Suprapubic skin (tissue), 4 donors: Measurements from ENCODE around the gene ZCCHC4. TPM values are rescaled to one million over a fixed set of nuclear protein-coding genes. Genes with fewer than 3 reads are reported as not detected.

Experiments used
- DNase-seq, 2 donors: peaks; one replicate each; pipeline ENCODE4 v3.0.0-alpha.2; 2019; ENCODE audit warnings: low spot score in 2 of 2
- H3K27ac ChIP-seq: fragments of 200-600 bp; sonication (generic); one replicate; pipeline ENCODE4 v1.5.1; 2019
- H3K27me3 ChIP-seq: fragments of 200-600 bp; sonication (generic); one replicate; pipeline ENCODE4 v1.5.1; 2019
- H3K36me3 ChIP-seq: fragments of 200-600 bp; sonication (generic); one replicate; pipeline ENCODE4 v1.5.1; 2019
- H3K4me1 ChIP-seq: fragments of 200-600 bp; sonication (generic); one replicate; pipeline ENCODE4 v1.5.1; 2019
- H3K4me3 ChIP-seq: fragments of 200-600 bp; sonication (generic); one replicate; pipeline ENCODE4 v1.5.1; 2019; ENCODE audit warnings: mild to moderate bottlenecking
- H3K9me3 ChIP-seq: fragments of 200-600 bp; sonication (generic); one replicate; pipeline ENCODE4 v1.5.1; 2019
- CTCF ChIP-seq, 2 donors: fragments of 200-600 bp in 1 of 2; fragments of 450-650 bp in 1 of 2; sonication (generic) in 1 of 2; IDR thresholded peaks; one replicate each; pipeline ENCODE4 v1.5.1; 2016 to 2019; ENCODE audit warnings: antibody characterized with exemption in 2 of 2, mild to moderate bottlenecking in 1 of 2, moderate library complexity in 1 of 2
- EP300 ChIP-seq: sonication (generic); formaldehyde crosslinking; IDR thresholded peaks from one replicate; pipeline ENCODE4 v1.6.1; 2017; ENCODE audit warnings: antibody characterized with exemption
- POLR2A ChIP-seq, 2 donors: fragments of 450-650 bp; IDR thresholded peaks; one replicate each; pipeline ENCODE4 v1.6.1; 2017; ENCODE audit warnings: antibody characterized with exemption in 2 of 2, mild to moderate bottlenecking in 2 of 2, moderate library complexity in 2 of 2
- POLR2AphosphoS5 ChIP-seq, 3 donors: sonication (generic); formaldehyde crosslinking; IDR thresholded peaks; one replicate each; pipeline ENCODE4 v1.6.1; 2017; ENCODE audit warnings: antibody characterized with exemption in 3 of 3
- WGBS: methylation state at CpG from one replicate; pipeline ENCODE4 v1.1.5; 2018; 5-methylcytosine and 5-hydroxymethylcytosine counted together
- total RNA-seq, 4 donors: library from RNA; depleted of rRNA; stranded (reverse); fragments of >200 nt; gene quantifications; one replicate each; pipeline ENCODE4 v1.1.0, GENCODE V29; 2016

ZCCHC4 gene
- total RNA-seq, 4 donors from 2014 or later: 7.2 to 20.0 (median 11.2) TPM

- no peaks in the 10 kb centered on the region for H3K9me3 ChIP-seq
- WGBS: 71% methylated on average over 4 of the region's 11 CpGs
- DNase-seq: no peak
- no peaks in the 10 kb centered on the region for H3K36me3 ChIP-seq
- TF ChIP-seq CTCF (IDR thresholded peaks at IDR 0.05): no peak
- no peak for TF ChIP-seq POLR2A (IDR thresholded peaks at IDR 0.05)
- TF ChIP-seq EP300: no peak
- no peak for TF ChIP-seq POLR2AphosphoS5 (IDR thresholded peaks at IDR 0.05)
- no peaks in the 10 kb centered on the region for H3K4me1 ChIP-seq
- H3K27me3 ChIP-seq: no peaks in the 10 kb centered on the region
- H3K27ac ChIP-seq: no peak overlapping the region
- H3K4me3 ChIP-seq: no peak overlapping the region
Observed at GRCh38 chr4:25290490-25291067, 22.0 kb upstream of the ZCCHC4 start.

GRCh38 chr4:25291158-25291733, 21.3 kb upstream of the ZCCHC4 start:
- Histone ChIP-seq H3K36me3 (no peaks in the 10 kb centered on the region), H3K9me3 (no peaks in the 10 kb centered on the region), H3K4me3 (no peak overlapping the region), H3K27ac (no peak overlapping the region), H3K27me3 (no peaks in the 10 kb centered on the region), H3K4me1 (no peaks in the 10 kb centered on the region)
- WGBS: 85% methylated on average over 12 of the region's 12 CpGs
- TF ChIP-seq POLR2AphosphoS5 (IDR thresholded peaks at IDR 0.05): no peak
- no peak for TF ChIP-seq POLR2A (IDR thresholded peaks at IDR 0.05)
- no peak for TF ChIP-seq EP300
- TF ChIP-seq CTCF (IDR thresholded peaks at IDR 0.05): no peak
- no peak for DNase-seq

GRCh38 chr4:25297528-25298242, 14.9 kb upstream of the ZCCHC4 start:
- TF ChIP-seq POLR2AphosphoS5 (IDR thresholded peaks at IDR 0.05) (no peak), CTCF (IDR thresholded peaks at IDR 0.05) (no peak), POLR2A (IDR thresholded peaks at IDR 0.05) (no peak), EP300 (no peak)
- no peak for DNase-seq
- Histone ChIP-seq H3K4me3 (no peak overlapping the region), H3K9me3 (no peaks in the 10 kb centered on the region), H3K27ac (no peak overlapping the region), H3K4me1 (peaks cover 7% of the 10 kb centered on the region), H3K36me3 (no peaks in the 10 kb centered on the region), H3K27me3 (no peaks in the 10 kb centered on the region)
- 79% methylated on average over 5 of the region's 5 CpGs for WGBS

GRCh38 chr4:25299476-25300203, 12.9 kb upstream of the ZCCHC4 start:
- Histone ChIP-seq H3K27me3 (no peaks in the 10 kb centered on the region), H3K4me3 (peak overlapping the region; percentile 29), H3K9me3 (no peaks in the 10 kb centered on the region), H3K27ac (peak overlapping the region; percentile 71), H3K4me1 (peaks cover 7% of the 10 kb centered on the region), H3K36me3 (no peaks in the 10 kb centered on the region)
- 34% methylated on average over 10 of the region's 10 CpGs for WGBS
- no peak for DNase-seq
- no peak for TF ChIP-seq EP300
- no peak for TF ChIP-seq POLR2A (IDR thresholded peaks at IDR 0.05)
- no peak for TF ChIP-seq CTCF (IDR thresholded peaks at IDR 0.05)
- TF ChIP-seq POLR2AphosphoS5 (IDR thresholded peaks at IDR 0.05): no peak

- H3K27ac ChIP-seq: no peak overlapping the region
- WGBS: 73% methylated on average over 4 of the region's 4 CpGs
Observed at GRCh38 chr4:25301471-25301870, 11.1 kb upstream of the ZCCHC4 start.

More at GRCh38 chr4:25301471-25301870, 11.1 kb upstream of the ZCCHC4 start:
- no peaks in the 10 kb centered on the region for H3K9me3 ChIP-seq
- no peaks in the 10 kb centered on the region for H3K36me3 ChIP-seq
- H3K4me1 ChIP-seq: peaks cover 7% of the 10 kb centered on the region
- TF ChIP-seq EP300 (no peak), CTCF (IDR thresholded peaks at IDR 0.05) (no peak), POLR2AphosphoS5 (IDR thresholded peaks at IDR 0.05) (no peak), POLR2A (IDR thresholded peaks at IDR 0.05) (no peak)
- DNase-seq: no peak
- no peak overlapping the region for H3K4me3 ChIP-seq
- no peaks in the 10 kb centered on the region for H3K27me3 ChIP-seq
